A549 (cell line): ENCODE measurements around the gene VAMP4. TPM values are rescaled to one million over a fixed set of nuclear protein-coding genes. Genes with fewer than 3 reads are reported as not detected.

Source experiments
- ATAC-seq, 2 experiments: fragments of 200-7000 bp in 1 of 2; fragments of >200 bp in 1 of 2; cut with Nextera tagmentation in 1 of 2; cut with Tn5 transposase in 1 of 2; 3 replicates each; pipeline versions ENCODE4 v1.8.0 to v1.9.1; 2018 to 2020; ENCODE audit warnings: mild to moderate bottlenecking in 1 of 2, moderate library complexity in 1 of 2
- CTCF ChIA-PET: fragments of 300-600 bp; sonication (Branson Sonifier 250); formaldehyde crosslinking; extraction: SDS; loops from one replicate; lab custom pipeline; 2021; ENCODE audit warnings: antibody characterized with exemption, inconsistent platforms; lab: Yijun Ruan, JAX
- POLR2A ChIA-PET: fragments of 350-600 bp; formaldehyde crosslinking; extraction: SDS; loops from one replicate; lab custom pipeline; 2021; ENCODE audit warnings: antibody characterized with exemption, inconsistent platforms; lab: Yijun Ruan, JAX
- DNase-seq, 2 experiments: peaks; one replicate each; pipeline versions ENCODE4 v3.0.0 to v3.0.0-alpha.2; 2011 to 2016; ENCODE audit warnings: low read depth in 1 of 2, low spot score in 1 of 2
- FAIRE-seq: peaks from 2 replicates; lab custom pipeline; 2011; peaks lifted over from hg19 to GRCh38; lab: Jason Lieb, UNC
- H3K27ac ChIP-seq, 2 experiments: fragments of >200 bp; sonication (Bioruptor Twin); formaldehyde crosslinking; 3 replicates each; pipeline ENCODE4 v1.5.1; 2016 to 2017
- H3K4me1 ChIP-seq: fragments of >200 bp; sonication (Bioruptor Twin); formaldehyde crosslinking; 3 replicates; pipeline ENCODE4 v1.6.1; 2016
- H3K4me2 ChIP-seq: fragments of >200 bp; sonication (Bioruptor Twin); formaldehyde crosslinking; 3 replicates; pipeline ENCODE4 v1.6.1; 2016
- H3K4me3 ChIP-seq: fragments of >200 bp; sonication (Bioruptor Twin); formaldehyde crosslinking; 3 replicates; pipeline ENCODE4 v1.5.1; 2016
- H3K9me3 ChIP-seq: fragments of >200 bp; sonication (Bioruptor Twin); formaldehyde crosslinking; 3 replicates; pipeline ENCODE4 v1.6.1; 2016
- ATOH8 ChIP-seq: fragments of 250-450 bp; sonication (Bioruptor Pico); IDR thresholded peaks from 2 replicates; pipeline ENCODE4 v1.5.0; 2020; ENCODE audit warnings: low read depth, mild to moderate bottlenecking, moderate library complexity
- BCL3 ChIP-seq: fragments of >200 bp; sonication (Bioruptor Twin); formaldehyde crosslinking; IDR thresholded peaks from 3 replicates; pipeline ENCODE4 v1.6.1; 2016
- CBX2 ChIP-seq: fragments of 200-600 bp; sonication (generic); IDR thresholded peaks from 2 replicates; pipeline ENCODE4 v1.6.1; 2016; ENCODE audit warnings: low read depth, mild to moderate bottlenecking, borderline replicate concordance
- CEBPB ChIP-seq, 2 experiments: fragments of >200 bp in 1 of 2; sonication (Bioruptor Twin) in 1 of 2; formaldehyde crosslinking in 1 of 2; IDR thresholded peaks; 2 replicates each; pipeline ENCODE4 v1.6.1; 2012 to 2016
- CHD2 ChIP-seq: fragments of 150-350 bp; IDR thresholded peaks from 2 replicates; pipeline ENCODE4 v1.6.1; 2014; ENCODE audit warnings: low read length; ENCODE audit not compliant: partially characterized antibody
- CHD4 ChIP-seq: fragments of 200-600 bp; sonication (generic); IDR thresholded peaks from 2 replicates; pipeline ENCODE4 v1.6.1; 2016; ENCODE audit warnings: antibody characterized with exemption, mild to moderate bottlenecking, borderline replicate concordance
- EHMT2 ChIP-seq: fragments of 200-600 bp; sonication (generic); IDR thresholded peaks from 2 replicates; pipeline ENCODE4 v1.6.1; 2016; ENCODE audit warnings: antibody characterized with exemption, low read depth, mild to moderate bottlenecking, moderate library complexity
- FOSB ChIP-seq: fragments of 250-450 bp; sonication (Bioruptor Pico); IDR thresholded peaks from 2 replicates; pipeline ENCODE4 v1.5.0; 2020; ENCODE audit warnings: mild to moderate bottlenecking, moderate library complexity
- FOSL2 ChIP-seq, 2 experiments: fragments of 450-650 bp in 1 of 2; fragments of >200 bp in 1 of 2; sonication (Bioruptor Twin) in 1 of 2; formaldehyde crosslinking; IDR thresholded peaks; 2 replicates each; pipeline versions ENCODE4 v1.5.0 to v1.6.1; 2016 to 2020; ENCODE audit warnings: mild to moderate bottlenecking in 1 of 2, moderate library complexity in 1 of 2
- HES2 ChIP-seq: fragments of >200 bp; sonication (Bioruptor Twin); formaldehyde crosslinking; IDR thresholded peaks from 2 replicates; pipeline ENCODE4 v1.6.1; 2016
- KDM1A ChIP-seq: fragments of 200-600 bp; sonication (generic); IDR thresholded peaks from 2 replicates; pipeline ENCODE4 v1.6.1; 2016; ENCODE audit warnings: low read depth, mild to moderate bottlenecking
- MAFK ChIP-seq: fragments of 450-650 bp; IDR thresholded peaks from 2 replicates; pipeline ENCODE4 v1.6.1; 2014; ENCODE audit not compliant: partially characterized antibody
- NFE2L2 ChIP-seq: fragments of 150-350 bp; conservative IDR thresholded peaks from 2 replicates; pipeline ENCODE4 v1.6.1; 2014; ENCODE audit warnings: low read length
- NPAS2 ChIP-seq: fragments of 250-450 bp; sonication (Bioruptor Pico); IDR thresholded peaks from 2 replicates; pipeline ENCODE4 v1.8.0; 2022; ENCODE audit warnings: mild to moderate bottlenecking, moderate library complexity, borderline replicate concordance
- NR3C1 ChIP-seq: fragments of >200 bp; sonication (Bioruptor Twin); formaldehyde crosslinking; IDR thresholded peaks from 3 replicates; pipeline ENCODE4 v1.6.1; 2017
- POLR2AphosphoS2 ChIP-seq: conservative IDR thresholded peaks from 2 replicates; pipeline ENCODE4 v1.6.1; 2012; ENCODE audit warnings: low read length, improper control_type of control experiment, inconsistent platforms
- RFX5 ChIP-seq: fragments of 450-650 bp; IDR thresholded peaks from 2 replicates; pipeline ENCODE4 v1.7.1; 2014; ENCODE audit warnings: antibody characterized with exemption, mild to moderate bottlenecking, moderate library complexity
- TFCP2L1 ChIP-seq: fragments of 250-450 bp; sonication (Bioruptor Pico); IDR thresholded peaks from 2 replicates; pipeline ENCODE4 v1.5.0; 2021; ENCODE audit warnings: mild to moderate bottlenecking
- USF2 ChIP-seq: fragments of 450-650 bp; IDR thresholded peaks from 2 replicates; pipeline ENCODE4 v1.6.1; 2014; ENCODE audit warnings: antibody characterized with exemption
- ZFP36 ChIP-seq: fragments of 450-650 bp; IDR thresholded peaks from 2 replicates; pipeline ENCODE4 v1.6.1; 2014; ENCODE audit warnings: borderline replicate concordance; ENCODE audit not compliant: partially characterized antibody
- WGBS: methylation state at CpG from one replicate; pipeline ENCODE4 v1.1.6; 2017; ENCODE audit errors: missing lambda C conversion rate; 5-methylcytosine and 5-hydroxymethylcytosine counted together
- polyA plus RNA-seq, 4 experiments: library from polyadenylated mRNA; depleted of rRNA in 3 of 4; stranded (reverse); fragments of >200 nt; fragmentation: RNase III in 1 of 4; extraction: RNeasy Plus Mini Kit Qiagen cat#74134 plus additional on column Dnase treatment in 1 of 4; gene quantifications; 2 replicates in 3 of 4; 3 replicates in 1 of 4; pipeline ENCODE4 v1.2.3, GENCODE V29; 2011 to 2017

VAMP4 gene
- polyA plus RNA-seq, 2 of the 4 experiments (the other 2 are of a cell fraction): 4.3 to 9.3 TPM

- H3K27ac ChIP-seq: no peak overlapping the region
- ChIA-PET POLR2A (no interaction called here), CTCF (interaction anchor here (7.7 kb wide), 1 partner anchor 20 kb away, joined by 30 read pairs; no protein-coding TSS in a partner anchor)
- no peak for TF ChIP-seq ATOH8 (CRISPR knock-in tag)
- TF ChIP-seq NFE2L2: no peak
- TF ChIP-seq USF2: no peak
- no peak for TF ChIP-seq KDM1A
- no peak for TF ChIP-seq TFCP2L1
- TF ChIP-seq CBX2: no peak
- no peak for TF ChIP-seq HES2
- no peak for TF ChIP-seq MAFK
- TF ChIP-seq FOSB (CRISPR knock-in tag): no peak
- TF ChIP-seq POLR2AphosphoS2: no peak
- TF ChIP-seq NPAS2 (CRISPR knock-in tag): no peak
- TF ChIP-seq EHMT2: no peak
- TF ChIP-seq ZFP36: no peak
- no peak for TF ChIP-seq BCL3
- no peak for TF ChIP-seq CEBPB (IDR thresholded peaks at IDR 0.05)
- no peak for TF ChIP-seq NR3C1
- no peak overlapping the region for H3K4me2 ChIP-seq
- ATAC-seq: no peak
- no peaks in the 10 kb centered on the region for H3K9me3 ChIP-seq
- WGBS: 59% methylated on average over 4 of the region's 4 CpGs
- no peak for FAIRE-seq
- no peak overlapping the region for H3K4me3 ChIP-seq
- H3K4me1 ChIP-seq: no peaks in the 10 kb centered on the region
- DNase-seq: no peak
Measured at GRCh38 chr1:171666114-171666769, 75.6 kb downstream of the VAMP4 start.

GRCh38 chr1:171664976-171665375, 76.9 kb downstream of the VAMP4 start:
- CTCF ChIA-PET: interaction anchor here (7.7 kb wide), 1 partner anchor 19 kb away, joined by 30 read pairs; no protein-coding TSS in a partner anchor
- FAIRE-seq (no peak), DNase-seq (no peak), ATAC-seq (no peak)
- no peaks in the 10 kb centered on the region for H3K9me3 ChIP-seq
- H3K4me2 ChIP-seq: no peak overlapping the region
- no peak overlapping the region for H3K4me3 ChIP-seq
- POLR2A ChIA-PET: no interaction called here
- no peak overlapping the region for H3K27ac ChIP-seq
- H3K4me1 ChIP-seq: no peaks in the 10 kb centered on the region
- TF ChIP-seq CHD4: no peak
- no peak for TF ChIP-seq NPAS2 (CRISPR knock-in tag)
- no peak for TF ChIP-seq CHD2
- TF ChIP-seq NR3C1: no peak
- TF ChIP-seq TFCP2L1: no peak
- no peak for TF ChIP-seq FOSL2 (IDR thresholded peaks at IDR 0.05)
- no peak for TF ChIP-seq FOSL2 (CRISPR knock-in tag; IDR thresholded peaks at IDR 0.05)
- TF ChIP-seq RFX5: no peak
- TF ChIP-seq, all 56 proteins: peak for 0
